Liver (tissue), 9 donors: ENCODE results near the gene ING1. TPM values are rescaled to one million over a fixed set of nuclear protein-coding genes. Genes with fewer than 3 reads are reported as not detected.

Experiments
- DNase-seq: peaks from one replicate; pipeline ENCODE4 v3.0.0-alpha.2; 2017; ENCODE audit warnings: low spot score
- H3K27ac ChIP-seq, 2 donors: one replicate each; pipeline ENCODE4 v1.7.0; 2013; ENCODE audit warnings: inconsistent platforms in 2 of 2, low read length in 2 of 2, control low read depth in 1 of 2, low read depth in 1 of 2, mild to moderate bottlenecking in 1 of 2
- H3K27me3 ChIP-seq, 4 donors: one replicate each; pipeline versions ENCODE4 v1.6.1 to v1.7.0; 2013; ENCODE audit warnings: low read length in 3 of 4, inconsistent platforms in 1 of 4, mild to moderate bottlenecking in 1 of 4, moderate library complexity in 1 of 4; ENCODE audit not compliant: control insufficient read depth in 4 of 4, insufficient read depth in 4 of 4
- H3K36me3 ChIP-seq, 4 donors: one replicate each; pipeline versions ENCODE4 v1.6.1 to v1.7.0; 2013; ENCODE audit warnings: low read length in 3 of 4, mild to moderate bottlenecking in 3 of 4, low read depth in 1 of 4, moderate library complexity in 1 of 4; ENCODE audit not compliant: control insufficient read depth in 4 of 4, insufficient read depth in 3 of 4
- H3K4me1 ChIP-seq, 4 donors: one replicate each; pipeline versions ENCODE4 v1.6.1 to v1.7.0; 2013; ENCODE audit warnings: low read length in 3 of 4, mild to moderate bottlenecking in 3 of 4, moderate library complexity in 1 of 4; ENCODE audit not compliant: control insufficient read depth in 4 of 4, insufficient read depth in 4 of 4
- H3K4me3 ChIP-seq, 3 donors: one replicate each; pipeline versions ENCODE4 v1.6.1 to v1.7.0; 2013; ENCODE audit warnings: low read length in 3 of 3, control low read depth in 1 of 3, low read depth in 1 of 3, mild to moderate bottlenecking in 1 of 3
- H3K9ac ChIP-seq, 2 donors: one replicate each; pipeline ENCODE4 v1.7.0; 2013; ENCODE audit warnings: low read length in 2 of 2, mild to moderate bottlenecking in 2 of 2, moderate library complexity in 2 of 2, control low read depth in 1 of 2, low read depth in 1 of 2
- H3K9me3 ChIP-seq, 4 donors: one replicate each; pipeline versions ENCODE4 v1.6.1 to v1.7.0; 2013; ENCODE audit warnings: low read length in 3 of 4; ENCODE audit not compliant: control insufficient read depth in 4 of 4
- ATF3 ChIP-seq: IDR thresholded peaks from 2 replicates; pipeline ENCODE4 v1.6.1; 2016; ENCODE audit warnings: antibody characterized with exemption
- CTCF ChIP-seq: fragments of 150-350 bp; IDR thresholded peaks from 2 replicates; pipeline ENCODE4 v1.5.1; 2017; ENCODE audit warnings: improper control_type of control experiment, low read depth, low read length; ENCODE audit not compliant: missing input control
- EGR1 ChIP-seq, 2 donors: IDR thresholded peaks; 2 replicates each; pipeline ENCODE4 v1.6.1; 2016 to 2018; ENCODE audit warnings: antibody characterized with exemption in 2 of 2, low read depth in 2 of 2
- FOXA1 ChIP-seq: IDR thresholded peaks from 2 replicates; pipeline ENCODE4 v1.6.1; 2016; ENCODE audit warnings: antibody characterized with exemption
- FOXA2 ChIP-seq: IDR thresholded peaks from 2 replicates; pipeline ENCODE4 v1.6.1; 2016; ENCODE audit warnings: antibody characterized with exemption
- GABPA ChIP-seq, 2 donors: IDR thresholded peaks in 1 of 2; conservative IDR thresholded peaks in 1 of 2; 2 replicates each; pipeline ENCODE4 v1.6.1; 2016; ENCODE audit warnings: antibody characterized with exemption in 2 of 2, mild to moderate bottlenecking in 1 of 2, moderate library complexity in 1 of 2
- HNF4A ChIP-seq, 2 donors: conservative IDR thresholded peaks; 2 replicates each; pipeline ENCODE4 v1.6.1; 2016; ENCODE audit warnings: antibody characterized with exemption in 2 of 2, mild to moderate bottlenecking in 2 of 2
- HNF4G ChIP-seq: IDR thresholded peaks from 2 replicates; pipeline ENCODE4 v1.6.1; 2016; ENCODE audit warnings: antibody characterized with exemption
- JUND ChIP-seq, 2 donors: IDR thresholded peaks; 2 replicates each; pipeline ENCODE4 v1.6.1; 2016; ENCODE audit warnings: antibody characterized with exemption in 2 of 2
- MAX ChIP-seq: IDR thresholded peaks from 2 replicates; pipeline ENCODE4 v1.6.1; 2016; ENCODE audit warnings: antibody characterized with exemption
- NR2F2 ChIP-seq: IDR thresholded peaks from 2 replicates; pipeline ENCODE4 v1.6.1; 2016; ENCODE audit warnings: antibody characterized with exemption
- RAD21 ChIP-seq, 2 donors: IDR thresholded peaks; 2 replicates each; pipeline ENCODE4 v1.6.1; 2016; ENCODE audit warnings: antibody characterized with exemption in 2 of 2, mild to moderate bottlenecking in 2 of 2
- REST ChIP-seq: IDR thresholded peaks from 2 replicates; pipeline ENCODE4 v1.6.1; 2016; ENCODE audit warnings: antibody characterized with exemption, mild to moderate bottlenecking
- RXRA ChIP-seq, 2 donors: IDR thresholded peaks; 2 replicates each; pipeline ENCODE4 v1.6.1; 2017 to 2018; ENCODE audit warnings: antibody characterized with exemption in 2 of 2, mild to moderate bottlenecking in 1 of 2
- SP1 ChIP-seq: IDR thresholded peaks from 2 replicates; pipeline ENCODE4 v1.6.1; 2018; ENCODE audit warnings: antibody characterized with exemption, mild to moderate bottlenecking
- TAF1 ChIP-seq: conservative IDR thresholded peaks from 2 replicates; pipeline ENCODE4 v1.6.1; 2016; ENCODE audit warnings: antibody characterized with exemption, mild to moderate bottlenecking
- YY1 ChIP-seq: IDR thresholded peaks from 2 replicates; pipeline ENCODE4 v1.6.1; 2016; ENCODE audit warnings: antibody characterized with exemption, mild to moderate bottlenecking
- ZBTB33 ChIP-seq: IDR thresholded peaks from 2 replicates; pipeline ENCODE4 v1.6.1; 2016; ENCODE audit warnings: antibody characterized with exemption
- WGBS: extraction: QIAGEN DNeasy Blood & Tissue Kit; methylation state at CpG from one replicate; pipeline ENCODE4 v1.1.7; 2013; 5-methylcytosine and 5-hydroxymethylcytosine counted together
- polyA plus RNA-seq, 2 donors: library from polyadenylated mRNA; stranded (reverse) in 1 of 2; unstranded in 1 of 2; fragments of 200-250 nt in 1 of 2; fragments of >200 nt in 1 of 2; fragmentation: Nextera tagmentation in 1 of 2; extraction: Ambion mirVana in 1 of 2; gene quantifications; one replicate each; pipeline versions ENCODE4 v1.2.1 to v1.2.3, GENCODE V29; 2013 to 2015
- total RNA-seq, 2 donors: library from RNA; depleted of rRNA; stranded (reverse); fragments of >200 nt; gene quantifications; one replicate each; pipeline ENCODE4 v1.2.3, GENCODE V29; 2014
- donor health status: healthy.
- donor health status: healthy.
- donor health status: healthy.
- donor health status: healthy.
- donor health status: healthy.

Gene ING1
- total and polyA plus RNA-seq, 4 donors = 7.5 to 14.1 (median 9.1) TPM

GRCh38 chr13:110731072-110731471 lies 17.6 kb downstream of the ING1 start:
- Histone ChIP-seq H3K9ac (no peak overlapping the region), H3K9me3 (no peaks in the 10 kb centered on the region), H3K36me3 (no peaks in the 10 kb centered on the region), H3K4me3 (no peak overlapping the region), H3K27me3 (no peaks in the 10 kb centered on the region), H3K4me1 (peaks cover 0 to 4% (median 2%) of the 10 kb centered on the region in 4 donors), H3K27ac (no peak overlapping the region)
- TF ChIP-seq RXRA (IDR thresholded peaks at IDR 0.05) = no peak
- TF ChIP-seq FOXA1 = no peak
- no peak for TF ChIP-seq HNF4A (conservative IDR thresholded peaks at IDR 0.05)
- TF ChIP-seq ATF3 = no peak
- no peak for DNase-seq
- 93% methylated on average over 3 of the region's 3 CpGs for WGBS

GRCh38 chr13:110734561-110734960 lies 21.1 kb downstream of the ING1 start:
- H3K4me1 ChIP-seq = no peaks in the 10 kb centered on the region
- H3K27me3 ChIP-seq = no peaks in the 10 kb centered on the region
- H3K9ac ChIP-seq = no peak overlapping the region
- H3K9me3 ChIP-seq = no peaks in the 10 kb centered on the region
- H3K4me3 ChIP-seq = no peak overlapping the region
- DNase-seq = no peak
- TF ChIP-seq CTCF = no peak
- TF ChIP-seq ATF3 = no peak
- no peak for TF ChIP-seq RXRA (IDR thresholded peaks at IDR 0.05)
- TF ChIP-seq HNF4G = no peak
- TF ChIP-seq SP1 = no peak
- no peak for TF ChIP-seq EGR1 (IDR thresholded peaks at IDR 0.05; ENCODE audit: low read depth in 2 of 2)
- no peak for TF ChIP-seq TAF1
- TF ChIP-seq NR2F2 = no peak
- TF ChIP-seq ZBTB33 = no peak
- no peak for TF ChIP-seq JUND (IDR thresholded peaks at IDR 0.05)
- TF ChIP-seq YY1 = no peak
- no peak for TF ChIP-seq HNF4A (conservative IDR thresholded peaks at IDR 0.05)
- no peak for TF ChIP-seq GABPA (IDR thresholded peaks at IDR 0.05 in 1 of 2, conservative IDR thresholded peaks at IDR 0.05 in 1 of 2)
- no peak for TF ChIP-seq RAD21 (IDR thresholded peaks at IDR 0.05)
- TF ChIP-seq FOXA2 = no peak
- no peak for TF ChIP-seq REST
- TF ChIP-seq MAX = no peak
- TF ChIP-seq FOXA1 = no peak
- no peak overlapping the region for H3K27ac ChIP-seq
- H3K36me3 ChIP-seq = no peaks in the 10 kb centered on the region
- 88% methylated on average over 5 of the region's 5 CpGs for WGBS
